ENCODE measurements around the gene KLK3. TPM values are rescaled to one million over a fixed set of nuclear protein-coding genes. Genes with fewer than 3 reads are reported as not detected.

Gene KLK3
- total RNA-seq, 1 donor from 2014 or later, result not detected

GRCh38 chr19:50821622-50822021 lies 33.1 kb upstream of the KLK3 start:
- H3K27me3 Mint-ChIP-seq (ENCODE audit: insufficient read depth), result peaks cover 37% of the 10 kb centered on the region
- H3K36me3 Mint-ChIP-seq (ENCODE audit: low read depth), result no peaks in the 10 kb centered on the region
- DNase-seq (ENCODE audit: low spot score), result no peak
- peaks cover 41% of the 10 kb centered on the region for H3K4me1 Mint-ChIP-seq (ENCODE audit: low read depth)
- intact Hi-C loops (cut with micrococcal nuclease), result no loop called here
- no peaks in the 10 kb centered on the region for H3K9me3 Mint-ChIP-seq
- H3K27ac Mint-ChIP-seq, result no peak overlapping the region
- H3K4me3 Mint-ChIP-seq, result no peak overlapping the region

- DNase-seq (ENCODE audit: low spot score), result no peak
- intact Hi-C loops (cut with micrococcal nuclease), result no loop called here
- H3K9me3 Mint-ChIP-seq, result no peaks in the 10 kb centered on the region
- H3K27me3 Mint-ChIP-seq (ENCODE audit: insufficient read depth), result peaks cover 35% of the 10 kb centered on the region
- H3K36me3 Mint-ChIP-seq (ENCODE audit: low read depth), result no peaks in the 10 kb centered on the region
- H3K27ac Mint-ChIP-seq, result no peak overlapping the region
- H3K4me3 Mint-ChIP-seq, result no peak overlapping the region
- H3K4me1 Mint-ChIP-seq (ENCODE audit: low read depth), result peaks cover 31% of the 10 kb centered on the region
Measured at GRCh38 chr19:50822661-50823208, 32.0 kb upstream of the KLK3 start.

GRCh38 chr19:50823389-50824042 lies 31.2 kb upstream of the KLK3 start, which contains the start of gene KLK1:
KLK1 (minus strand) TSS chr19:50823787; CDS start chr19:50823748, 39 bp downstream.
- peaks cover 26% of the 10 kb centered on the region for H3K4me1 Mint-ChIP-seq (ENCODE audit: low read depth)
- no peak within 1 kb of the TSS for H3K27ac Mint-ChIP-seq
- DNase-seq (ENCODE audit: low spot score), result no peak
- peaks cover 34% of the 10 kb centered on the region for H3K27me3 Mint-ChIP-seq (ENCODE audit: insufficient read depth)
- H3K36me3 Mint-ChIP-seq (ENCODE audit: low read depth), result no peaks in the 10 kb centered on the region
- no peaks in the 10 kb centered on the region for H3K9me3 Mint-ChIP-seq
- H3K4me3 Mint-ChIP-seq, result no peak within 1 kb of the TSS
- intact Hi-C loops (cut with micrococcal nuclease), result no loop called here

- H3K4me1 Mint-ChIP-seq (ENCODE audit: low read depth), result no peaks in the 10 kb centered on the region
- no peak overlapping the region for H3K27ac Mint-ChIP-seq
- no peaks in the 10 kb centered on the region for H3K9me3 Mint-ChIP-seq
- intact Hi-C loops (cut with micrococcal nuclease), result no loop called here
- H3K36me3 Mint-ChIP-seq (ENCODE audit: low read depth), result no peaks in the 10 kb centered on the region
- DNase-seq (ENCODE audit: low spot score), result no peak
- peaks cover 19% of the 10 kb centered on the region for H3K27me3 Mint-ChIP-seq (ENCODE audit: insufficient read depth)
- H3K4me3 Mint-ChIP-seq, result no peak overlapping the region
Measured at GRCh38 chr19:50826492-50827240, 28.0 kb upstream of the KLK3 start.

GRCh38 chr19:50827476-50827875 lies 27.2 kb upstream of the KLK3 start:
- intact Hi-C loops (cut with micrococcal nuclease), result no loop called here
- Mint-ChIP-seq H3K27me3 (ENCODE audit: insufficient read depth) (peaks cover 18% of the 10 kb centered on the region), H3K4me3 (no peak overlapping the region), H3K36me3 (ENCODE audit: low read depth) (no peaks in the 10 kb centered on the region), H3K4me1 (ENCODE audit: low read depth) (no peaks in the 10 kb centered on the region), H3K9me3 (no peaks in the 10 kb centered on the region), H3K27ac (no peak overlapping the region)
- DNase-seq (ENCODE audit: low spot score), result no peak

GRCh38 chr19:50829801-50830200 lies 24.9 kb upstream of the KLK3 start:
- Mint-ChIP-seq H3K27ac (no peak overlapping the region), H3K27me3 (ENCODE audit: insufficient read depth) (peaks cover 18% of the 10 kb centered on the region), H3K36me3 (ENCODE audit: low read depth) (no peaks in the 10 kb centered on the region), H3K4me3 (no peak overlapping the region), H3K9me3 (no peaks in the 10 kb centered on the region), H3K4me1 (ENCODE audit: low read depth) (no peaks in the 10 kb centered on the region)
- no peak for DNase-seq (ENCODE audit: low spot score)
- intact Hi-C loops (cut with micrococcal nuclease), result no loop called here

- DNase-seq (ENCODE audit: low spot score), result no peak
- Mint-ChIP-seq H3K4me3 (no peak overlapping the region), H3K36me3 (ENCODE audit: low read depth) (no peaks in the 10 kb centered on the region), H3K27ac (no peak overlapping the region), H3K9me3 (no peaks in the 10 kb centered on the region), H3K4me1 (ENCODE audit: low read depth) (peaks cover 5% of the 10 kb centered on the region), H3K27me3 (ENCODE audit: insufficient read depth) (peaks cover 23% of the 10 kb centered on the region)
- intact Hi-C loops (cut with micrococcal nuclease), result no loop called here
Measured at GRCh38 chr19:50830266-50831025, 24.3 kb upstream of the KLK3 start.

- H3K27ac Mint-ChIP-seq, result no peak overlapping the region
- intact Hi-C loops (cut with micrococcal nuclease), result no loop called here
Measured at GRCh38 chr19:50831026-50831396, 23.7 kb upstream of the KLK3 start.

GRCh38 chr19:50832666-50833065 lies 22.0 kb upstream of the KLK3 start:
- H3K9me3 Mint-ChIP-seq, result no peaks in the 10 kb centered on the region
- intact Hi-C loops (cut with micrococcal nuclease), result no loop called here

More at GRCh38 chr19:50831026-50831396, 23.7 kb upstream of the KLK3 start:
- H3K4me3 Mint-ChIP-seq, result no peak overlapping the region
- H3K9me3 Mint-ChIP-seq, result no peaks in the 10 kb centered on the region
- no peak for DNase-seq (ENCODE audit: low spot score)
- peaks cover 23% of the 10 kb centered on the region for H3K27me3 Mint-ChIP-seq (ENCODE audit: insufficient read depth)
- peaks cover 7% of the 10 kb centered on the region for H3K4me1 Mint-ChIP-seq (ENCODE audit: low read depth)
- H3K36me3 Mint-ChIP-seq (ENCODE audit: low read depth), result no peaks in the 10 kb centered on the region

GRCh38 chr19:50833117-50833801 lies 21.5 kb upstream of the KLK3 start, which contains the start of gene KLK15:
KLK15 (minus strand) TSS chr19:50833574; CDS start chr19:50831492, 2,082 bp downstream.
- Mint-ChIP-seq H3K36me3 (ENCODE audit: low read depth) (no peaks in the 10 kb centered on the region), H3K4me3 (no peak within 1 kb of the TSS), H3K9me3 (no peaks in the 10 kb centered on the region), H3K27ac (no peak within 1 kb of the TSS), H3K4me1 (ENCODE audit: low read depth) (peaks cover 15% of the 10 kb centered on the region), H3K27me3 (ENCODE audit: insufficient read depth) (peaks cover 28% of the 10 kb centered on the region)
- intact Hi-C loops (cut with micrococcal nuclease), result no loop called here
- no peak for DNase-seq (ENCODE audit: low spot score)

More at GRCh38 chr19:50832666-50833065, 22.0 kb upstream of the KLK3 start:
- no peaks in the 10 kb centered on the region for H3K36me3 Mint-ChIP-seq (ENCODE audit: low read depth)
- H3K27ac Mint-ChIP-seq, result no peak overlapping the region
- no peak overlapping the region for H3K4me3 Mint-ChIP-seq
- no peak for DNase-seq (ENCODE audit: low spot score)
- H3K4me1 Mint-ChIP-seq (ENCODE audit: low read depth), result peaks cover 12% of the 10 kb centered on the region
- peaks cover 25% of the 10 kb centered on the region for H3K27me3 Mint-ChIP-seq (ENCODE audit: insufficient read depth)

- intact Hi-C loops (cut with micrococcal nuclease), result no loop called here
- no peak overlapping the region for H3K27ac Mint-ChIP-seq
- H3K27me3 Mint-ChIP-seq (ENCODE audit: insufficient read depth), result peaks cover 29% of the 10 kb centered on the region
- H3K9me3 Mint-ChIP-seq, result no peaks in the 10 kb centered on the region
- no peaks in the 10 kb centered on the region for H3K36me3 Mint-ChIP-seq (ENCODE audit: low read depth)
- H3K4me3 Mint-ChIP-seq, result no peak overlapping the region
- H3K4me1 Mint-ChIP-seq (ENCODE audit: low read depth), result peaks cover 16% of the 10 kb centered on the region
- DNase-seq (ENCODE audit: low spot score), result no peak
Measured at GRCh38 chr19:50833802-50834167, 20.9 kb upstream of the KLK3 start.

GRCh38 chr19:50835103-50835784 lies 19.5 kb upstream of the KLK3 start:
- no peaks in the 10 kb centered on the region for H3K36me3 Mint-ChIP-seq (ENCODE audit: low read depth)
- H3K4me1 Mint-ChIP-seq (ENCODE audit: low read depth), result peaks cover 16% of the 10 kb centered on the region
- no peak for DNase-seq (ENCODE audit: low spot score)
- H3K27me3 Mint-ChIP-seq (ENCODE audit: insufficient read depth), result peaks cover 31% of the 10 kb centered on the region
- H3K4me3 Mint-ChIP-seq, result peak overlapping the region; percentile 84
- intact Hi-C loops (cut with micrococcal nuclease), result no loop called here
- no peaks in the 10 kb centered on the region for H3K9me3 Mint-ChIP-seq
- H3K27ac Mint-ChIP-seq, result no peak overlapping the region

Measured in activated T-helper 1 cell treated with anti-CD3 and anti-CD28 coated beads, Interleukin-12 subunit alpha, Interleukin-12 subunit beta, Interleukin-2, Interleukin-4 antibody, amounts not matched to agents 30 ng/mL and 10 ng/mL and 1 ng/mL, durations not matched to agents 14 hours and 24 hours and 36 hours (primary cell).